Neural cell (in vitro differentiated cells): ENCODE measurements around the gene HTR2B. TPM values are rescaled to one million over a fixed set of nuclear protein-coding genes. Genes with fewer than 3 reads are reported as not detected.

Source experiments
- H2AFZ ChIP-seq: fragments of 200-600, 300-800 bp; sonication (generic), shearing (Covaris generic); 2 replicates; pipeline ENCODE4 v1.6.0; 2014; ENCODE audit warnings: low read depth, mild to moderate bottlenecking, antibody characterized with exemption, low read length, moderate library complexity
- H3F3A ChIP-seq: fragments of 200-600 bp; shearing (Covaris generic); 2 replicates; pipeline ENCODE4 v1.6.1; 2016; ENCODE audit warnings: mild to moderate bottlenecking, moderate library complexity, mixed read lengths, antibody characterized with exemption, low read length; ENCODE audit not compliant: insufficient read depth, poor library complexity, severe bottlenecking
- H3K27ac ChIP-seq: fragments of 200-600, 300-800 bp; sonication (generic), shearing (Covaris generic); 2 replicates; pipeline ENCODE4 v1.5.1; 2014; ENCODE audit warnings: mild to moderate bottlenecking, low read length, moderate library complexity
- H3K27me3 ChIP-seq: fragments of 300-800, 200-600 bp; sonication (generic), shearing (Covaris generic); 2 replicates; pipeline ENCODE4 v1.6.0; 2014; ENCODE audit warnings: mild to moderate bottlenecking, low read depth, low read length, moderate library complexity; ENCODE audit not compliant: insufficient read depth
- H3K36me3 ChIP-seq: fragments of 300-800, 200-600 bp; sonication (generic), shearing (Covaris generic); 2 replicates; pipeline ENCODE4 v1.5.1; 2014; ENCODE audit warnings: mild to moderate bottlenecking, antibody characterized with exemption, low read length, moderate library complexity; ENCODE audit not compliant: insufficient read depth
- H3K4me2 ChIP-seq: fragments of 300-800, 200-600 bp; sonication (generic), shearing (Covaris generic); 2 replicates; pipeline ENCODE4 v1.6.0; 2014; ENCODE audit warnings: mild to moderate bottlenecking, low read length
- H3K4me3 ChIP-seq: fragments of 300-800, 200-600 bp; sonication (generic), shearing (Covaris generic); 2 replicates; pipeline ENCODE4 v1.5.1; 2014; ENCODE audit warnings: mild to moderate bottlenecking, low read length, moderate library complexity
- H3K79me2 ChIP-seq: fragments of 200-600 bp; shearing (Covaris generic); replicated peaks from 2 replicates; pipeline ENCODE4 v1.6.0; 2014; ENCODE audit warnings: mild to moderate bottlenecking, low read length, moderate library complexity; ENCODE audit not compliant: insufficient read depth
- H3K9ac ChIP-seq: fragments of 300-800, 200-600 bp; sonication (generic), shearing (Covaris generic); 2 replicates; pipeline ENCODE4 v1.6.1; 2016; ENCODE audit warnings: mild to moderate bottlenecking, low read length, mixed read lengths
- H3K9me2 ChIP-seq: fragments of 200-600 bp; shearing (Covaris generic); 2 replicates; pipeline ENCODE4 v1.6.1; 2016; ENCODE audit warnings: mild to moderate bottlenecking, low read length, mixed read lengths; ENCODE audit not compliant: insufficient read depth
- H3K9me3 ChIP-seq: fragments of 200-600, 300-800 bp; sonication (generic), shearing (Covaris generic); 2 replicates; pipeline ENCODE4 v1.6.1; 2016; ENCODE audit warnings: mild to moderate bottlenecking, mixed run types, low read length, moderate library complexity, mixed read lengths
- H4K20me1 ChIP-seq: fragments of 200-600 bp; shearing (Covaris generic); 2 replicates; pipeline ENCODE4 v1.6.1; 2016; ENCODE audit warnings: mild to moderate bottlenecking, mixed run types; ENCODE audit not compliant: insufficient read depth
- EP300 ChIP-seq: fragments of 450-650 bp; conservative IDR thresholded peaks from 2 replicates; pipeline ENCODE4 v1.6.1; 2014; ENCODE audit warnings: antibody characterized with exemption, mild to moderate bottlenecking, moderate library complexity; ENCODE audit not compliant: poor library complexity, severe bottlenecking
- EZH2 ChIP-seq: fragments of 200-600, 300-800 bp; shearing (Covaris generic), sonication (generic); IDR thresholded peaks from 2 replicates; pipeline ENCODE4 v1.6.1; 2014; ENCODE audit warnings: antibody characterized with exemption, low read length, borderline replicate concordance, mild to moderate bottlenecking; ENCODE audit not compliant: insufficient read depth, poor library complexity, severe bottlenecking
- MXI1 ChIP-seq: fragments of 450-650 bp; conservative IDR thresholded peaks from 2 replicates; pipeline ENCODE4 v1.6.1; 2014; ENCODE audit warnings: antibody characterized with exemption, mild to moderate bottlenecking; ENCODE audit not compliant: poor library complexity, severe bottlenecking
- POLR2AphosphoS5 ChIP-seq: IDR thresholded peaks from 2 replicates; pipeline ENCODE4 v1.6.1; 2012
- RAD21 ChIP-seq: fragments of 450-650 bp; conservative IDR thresholded peaks from 2 replicates; pipeline ENCODE4 v1.6.1; 2014; ENCODE audit warnings: antibody characterized with exemption, mild to moderate bottlenecking, moderate library complexity
- SMC3 ChIP-seq: fragments of 450-650 bp; conservative IDR thresholded peaks from 2 replicates; pipeline ENCODE4 v1.6.1; 2014; ENCODE audit warnings: antibody characterized with exemption, mild to moderate bottlenecking, moderate library complexity; ENCODE audit not compliant: poor library complexity
- TAF1 ChIP-seq: IDR thresholded peaks from 2 replicates; pipeline ENCODE4 v1.6.1; 2012; ENCODE audit warnings: low read depth
- polyA plus RNA-seq: library from polyadenylated mRNA; depleted of rRNA; stranded (reverse); fragments of >200 nt; gene quantifications from 2 replicates; pipeline ENCODE4 v1.2.3, GENCODE V29; 2014
- TF ChIP-seq, protein P1 (sequence below): IDR thresholded peaks from 2 replicates; pipeline ENCODE4 v1.6.1; 2012; ENCODE audit warnings: borderline replicate concordance
- TF ChIP-seq, protein P2 (sequence below): fragments of 450-650 bp; IDR thresholded peaks from 2 replicates; pipeline ENCODE4 v1.5.1; 2014; ENCODE audit warnings: antibody characterized with exemption, mild to moderate bottlenecking, moderate library complexity; ENCODE audit not compliant: poor library complexity, severe bottlenecking

The HTR2B gene
- polyA plus RNA-seq, 1 donor from 2014 or later: not detected

DNA sequence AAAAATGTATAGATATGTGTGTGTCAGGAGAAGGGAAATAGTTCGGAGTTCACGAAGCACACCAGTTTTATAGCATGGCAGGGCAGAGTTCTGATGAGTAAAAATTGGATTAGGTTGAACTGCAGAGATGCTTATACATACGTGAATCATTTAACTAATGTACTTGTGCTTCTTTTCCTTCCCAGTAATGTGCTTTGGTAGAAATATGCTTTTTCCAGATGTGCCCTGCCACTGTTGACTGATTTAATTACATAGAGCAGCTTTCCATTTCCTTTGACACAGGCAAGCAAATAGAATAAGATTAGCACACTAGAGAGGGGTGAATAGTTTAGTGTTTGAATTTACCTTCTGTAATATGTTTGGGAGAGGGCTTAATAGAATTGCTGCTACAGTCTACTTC is 44.6 kb upstream of the HTR2B start:
- Histone ChIP-seq H3K4me2 (no peak overlapping the region), H3F3A (no peaks in the 10 kb centered on the region), H3K79me2 (no peaks in the 10 kb centered on the region), H3K4me3 (no peak overlapping the region), H3K9me3 (no peaks in the 10 kb centered on the region), H3K27me3 (no peaks in the 10 kb centered on the region), H3K9me2 (no peaks in the 10 kb centered on the region), H3K27ac (no peak overlapping the region), H4K20me1 (no peaks in the 10 kb centered on the region), H3K36me3 (no peaks in the 10 kb centered on the region), H2AFZ (no peak overlapping the region), H3K9ac (no peak overlapping the region)
- TF ChIP-seq MXI1 (no peak), EZH2 (no peak), SMC3 (no peak), TAF1 (no peak), POLR2AphosphoS5 (no peak), RAD21 (no peak), EP300 (no peak)
- TF ChIP-seq, protein P1, sequence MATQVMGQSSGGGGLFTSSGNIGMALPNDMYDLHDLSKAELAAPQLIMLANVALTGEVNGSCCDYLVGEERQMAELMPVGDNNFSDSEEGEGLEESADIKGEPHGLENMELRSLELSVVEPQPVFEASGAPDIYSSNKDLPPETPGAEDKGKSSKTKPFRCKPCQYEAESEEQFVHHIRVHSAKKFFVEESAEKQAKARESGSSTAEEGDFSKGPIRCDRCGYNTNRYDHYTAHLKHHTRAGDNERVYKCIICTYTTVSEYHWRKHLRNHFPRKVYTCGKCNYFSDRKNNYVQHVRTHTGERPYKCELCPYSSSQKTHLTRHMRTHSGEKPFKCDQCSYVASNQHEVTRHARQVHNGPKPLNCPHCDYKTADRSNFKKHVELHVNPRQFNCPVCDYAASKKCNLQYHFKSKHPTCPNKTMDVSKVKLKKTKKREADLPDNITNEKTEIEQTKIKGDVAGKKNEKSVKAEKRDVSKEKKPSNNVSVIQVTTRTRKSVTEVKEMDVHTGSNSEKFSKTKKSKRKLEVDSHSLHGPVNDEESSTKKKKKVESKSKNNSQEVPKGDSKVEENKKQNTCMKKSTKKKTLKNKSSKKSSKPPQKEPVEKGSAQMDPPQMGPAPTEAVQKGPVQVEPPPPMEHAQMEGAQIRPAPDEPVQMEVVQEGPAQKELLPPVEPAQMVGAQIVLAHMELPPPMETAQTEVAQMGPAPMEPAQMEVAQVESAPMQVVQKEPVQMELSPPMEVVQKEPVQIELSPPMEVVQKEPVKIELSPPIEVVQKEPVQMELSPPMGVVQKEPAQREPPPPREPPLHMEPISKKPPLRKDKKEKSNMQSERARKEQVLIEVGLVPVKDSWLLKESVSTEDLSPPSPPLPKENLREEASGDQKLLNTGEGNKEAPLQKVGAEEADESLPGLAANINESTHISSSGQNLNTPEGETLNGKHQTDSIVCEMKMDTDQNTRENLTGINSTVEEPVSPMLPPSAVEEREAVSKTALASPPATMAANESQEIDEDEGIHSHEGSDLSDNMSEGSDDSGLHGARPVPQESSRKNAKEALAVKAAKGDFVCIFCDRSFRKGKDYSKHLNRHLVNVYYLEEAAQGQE: no peak
- TF ChIP-seq, protein P2, sequence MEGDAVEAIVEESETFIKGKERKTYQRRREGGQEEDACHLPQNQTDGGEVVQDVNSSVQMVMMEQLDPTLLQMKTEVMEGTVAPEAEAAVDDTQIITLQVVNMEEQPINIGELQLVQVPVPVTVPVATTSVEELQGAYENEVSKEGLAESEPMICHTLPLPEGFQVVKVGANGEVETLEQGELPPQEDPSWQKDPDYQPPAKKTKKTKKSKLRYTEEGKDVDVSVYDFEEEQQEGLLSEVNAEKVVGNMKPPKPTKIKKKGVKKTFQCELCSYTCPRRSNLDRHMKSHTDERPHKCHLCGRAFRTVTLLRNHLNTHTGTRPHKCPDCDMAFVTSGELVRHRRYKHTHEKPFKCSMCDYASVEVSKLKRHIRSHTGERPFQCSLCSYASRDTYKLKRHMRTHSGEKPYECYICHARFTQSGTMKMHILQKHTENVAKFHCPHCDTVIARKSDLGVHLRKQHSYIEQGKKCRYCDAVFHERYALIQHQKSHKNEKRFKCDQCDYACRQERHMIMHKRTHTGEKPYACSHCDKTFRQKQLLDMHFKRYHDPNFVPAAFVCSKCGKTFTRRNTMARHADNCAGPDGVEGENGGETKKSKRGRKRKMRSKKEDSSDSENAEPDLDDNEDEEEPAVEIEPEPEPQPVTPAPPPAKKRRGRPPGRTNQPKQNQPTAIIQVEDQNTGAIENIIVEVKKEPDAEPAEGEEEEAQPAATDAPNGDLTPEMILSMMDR: no peak

DNA sequence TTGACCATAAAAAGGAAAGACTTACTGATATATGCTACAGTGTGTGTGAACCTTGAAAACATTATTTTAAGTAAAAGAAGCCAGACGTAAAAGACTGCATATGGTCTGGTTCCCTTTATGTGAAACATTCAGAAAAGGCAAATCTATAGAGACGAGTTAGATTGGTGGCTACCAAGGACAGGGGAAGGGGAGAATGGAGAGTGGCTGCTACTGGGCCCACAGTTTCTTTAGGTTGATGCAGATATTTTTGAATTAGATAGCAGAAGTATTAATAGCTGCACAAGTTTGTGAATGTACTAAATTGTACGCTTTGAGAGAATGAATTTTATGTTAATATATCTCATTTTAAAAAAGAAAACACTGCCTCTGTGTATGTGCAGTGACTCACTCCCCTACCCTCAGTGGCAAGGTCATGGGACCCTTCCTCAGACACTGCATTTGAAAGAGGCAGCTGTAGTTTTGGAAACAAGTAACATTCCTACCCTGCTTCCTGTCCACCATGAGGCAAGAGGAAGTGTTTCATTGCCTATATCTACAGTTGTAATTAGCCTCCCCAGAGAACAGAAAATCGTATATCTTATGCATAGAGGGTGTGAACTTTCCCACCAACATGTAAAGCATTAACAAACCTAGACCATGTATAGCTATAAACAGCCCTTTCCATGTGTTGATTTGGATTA is 43.8 kb upstream of the HTR2B start:
- TF ChIP-seq POLR2AphosphoS5 (no peak), TAF1 (no peak), MXI1 (no peak), EP300 (no peak), RAD21 (no peak), SMC3 (no peak), EZH2 (no peak)
- TF ChIP-seq, protein P1: no peak
- TF ChIP-seq, protein P2: no peak
- no peak overlapping the region for H2AFZ ChIP-seq
- no peaks in the 10 kb centered on the region for H4K20me1 ChIP-seq
- no peak overlapping the region for H3K4me2 ChIP-seq
- H3K36me3 ChIP-seq: no peaks in the 10 kb centered on the region
- H3K27me3 ChIP-seq: no peaks in the 10 kb centered on the region
- no peaks in the 10 kb centered on the region for H3K9me2 ChIP-seq
- H3K9me3 ChIP-seq: no peaks in the 10 kb centered on the region
- H3K9ac ChIP-seq: no peak overlapping the region
- no peak overlapping the region for H3K27ac ChIP-seq
- H3K79me2 ChIP-seq: no peaks in the 10 kb centered on the region
- no peak overlapping the region for H3K4me3 ChIP-seq
- no peaks in the 10 kb centered on the region for H3F3A ChIP-seq
